GM12872 (cell line): ENCODE data around the gene MYL7.

Source experiments
- CTCF ChIP-seq: IDR thresholded peaks from 3 replicates; pipeline ENCODE4 v1.5.1; 2011; ENCODE audit warnings: low read depth, mild to moderate bottlenecking, low read length, moderate library complexity; ENCODE audit not compliant: insufficient read depth

MYL7 gene

GRCh38 chr7:44122529-44122928 lies 18.6 kb downstream of the MYL7 start:
- no peak for TF ChIP-seq CTCF

GRCh38 chr7:44121761-44122420 lies 19.2 kb downstream of the MYL7 start:
- no peak for TF ChIP-seq CTCF

GRCh38 chr7:44120395-44120794 lies 20.7 kb downstream of the MYL7 start:
- TF ChIP-seq CTCF, result no peak

GRCh38 chr7:44119829-44120380 lies 21.2 kb downstream of the MYL7 start:
- TF ChIP-seq CTCF, result no peak

- no peak for TF ChIP-seq CTCF
Measured at GRCh38 chr7:44117801-44118429, 23.2 kb downstream of the MYL7 start.

- no peak for TF ChIP-seq CTCF
Measured at GRCh38 chr7:44116789-44117666, 24.1 kb downstream of the MYL7 start.

- no peak for TF ChIP-seq CTCF
Measured at GRCh38 chr7:44116087-44116788, 24.9 kb downstream of the MYL7 start.
